Iris pigment epithelial cell (primary cell): Measurements from ENCODE around the gene RPRD1A.
"Not testable (repeated sequence)": the region's sequence is repeated elsewhere in the genome, so short reads cannot be mapped to it uniquely, and the experiment has no call there.

Experiments used
- DNase-seq: peaks from one replicate; pipeline ENCODE4 v3.0.0-alpha.2; 2011; ENCODE audit warnings: low read depth

RPRD1A gene

DNA sequence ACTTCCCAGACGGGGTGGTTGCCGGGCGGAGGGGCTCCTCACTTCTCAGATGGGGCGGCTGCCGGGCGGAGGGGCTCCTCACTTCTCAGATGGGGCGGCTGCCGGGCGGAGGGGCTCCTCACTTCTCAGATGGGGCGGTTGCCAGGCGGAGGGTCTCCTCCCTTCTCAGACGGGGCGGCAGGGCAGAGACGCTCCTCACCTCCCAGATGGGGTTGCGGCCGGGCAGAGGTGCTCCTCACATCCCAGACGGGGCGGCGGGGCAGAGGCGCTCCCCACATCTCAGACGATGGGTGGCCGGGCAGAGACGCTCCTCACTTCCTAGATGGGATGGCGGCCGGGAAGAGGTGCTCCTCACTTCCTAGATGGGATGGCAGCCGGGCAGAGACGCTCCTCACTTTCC lies 10.4 kb upstream of the RPRD1A start:
- DNase-seq: not testable (repeated sequence)

DNA sequence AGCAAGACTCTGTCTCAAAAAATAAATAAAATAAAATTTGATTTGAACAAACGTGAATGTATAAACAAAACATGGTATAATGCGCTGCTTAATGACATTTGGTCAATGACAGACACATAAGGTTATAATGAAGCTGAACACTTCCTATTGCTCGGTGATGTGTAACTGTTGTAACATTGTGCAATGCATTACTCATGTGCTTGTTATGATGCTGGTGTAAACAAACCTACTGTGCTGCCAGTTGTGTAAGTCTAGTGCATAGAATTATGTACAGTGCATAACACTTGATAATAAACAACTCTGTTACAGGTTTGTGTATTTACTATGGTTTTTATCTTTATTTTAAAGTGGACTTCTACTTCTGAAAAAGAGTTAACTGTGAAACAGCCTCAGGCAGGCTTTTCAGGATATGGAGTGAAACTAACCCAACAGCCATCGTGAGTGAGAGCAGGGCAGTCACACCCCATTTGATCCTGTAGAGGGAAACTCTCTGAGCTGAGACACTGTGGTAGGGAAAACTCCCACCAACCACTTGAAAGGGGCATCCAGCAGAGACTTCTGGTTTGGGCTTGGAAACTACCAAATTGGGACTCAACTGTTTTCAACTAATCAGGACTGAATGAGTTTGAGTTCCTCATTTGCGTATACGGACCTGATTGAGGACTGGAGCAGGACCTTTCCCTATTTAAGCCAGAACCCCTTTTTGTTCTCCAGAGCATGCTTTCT lies 8.7 kb upstream of the RPRD1A start:
- DNase-seq: peak; percentile 94

GRCh38 chr18:36074435-36074834 lies 7.1 kb upstream of the RPRD1A start:
- DNase-seq: no peak

GRCh38 chr18:36073676-36074075 lies 6.3 kb upstream of the RPRD1A start:
- peak; percentile 38 for DNase-seq

- not testable (repeated sequence) for DNase-seq
Measured at GRCh38 chr18:36072406-36072805, 5.0 kb upstream of the RPRD1A start.

DNA sequence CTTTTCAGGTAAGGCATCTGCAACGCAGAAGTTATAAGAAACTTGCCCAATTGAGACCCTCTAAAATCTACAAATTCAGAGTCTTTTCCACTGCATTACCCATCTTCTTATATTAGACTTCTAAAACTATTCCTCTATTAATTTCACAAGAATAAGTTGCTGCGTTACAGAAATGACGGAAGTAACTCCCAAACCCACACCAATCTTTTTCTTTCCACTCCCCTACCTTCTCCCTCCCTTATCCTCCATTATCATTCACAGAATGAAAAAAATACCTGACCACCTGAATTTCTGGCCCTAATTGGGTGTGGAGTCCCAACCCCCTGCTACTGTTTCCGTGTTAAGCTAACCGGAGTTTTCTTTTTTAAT lies 689 bp downstream of the RPRD1A start:
- peak; percentile 4 for DNase-seq

DNA sequence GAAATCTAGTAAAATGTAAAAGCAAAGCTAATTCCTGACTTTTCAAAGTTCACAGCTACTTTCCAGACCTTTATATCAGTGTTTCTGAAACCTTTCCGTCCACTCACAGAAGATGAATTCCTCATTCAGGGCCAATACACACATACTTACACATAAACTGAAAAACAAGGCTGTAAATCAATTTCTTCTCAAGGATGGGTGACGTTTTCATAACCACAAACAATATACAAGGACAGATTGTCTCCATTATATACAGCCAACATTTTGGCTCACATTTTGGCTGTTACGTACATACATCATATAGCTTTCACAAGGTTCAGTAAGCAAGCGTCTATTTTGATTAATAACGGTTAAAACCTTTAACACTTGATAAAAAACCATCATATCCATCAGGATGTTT lies 1.4 kb downstream of the RPRD1A start:
- DNase-seq: peak; percentile 61

- not testable (repeated sequence) for DNase-seq
Measured at GRCh38 chr18:36064809-36065079, 2.6 kb downstream of the RPRD1A start.

- DNase-seq: no peak
Measured at GRCh38 chr18:36064027-36064808, 3.1 kb downstream of the RPRD1A start.

DNA sequence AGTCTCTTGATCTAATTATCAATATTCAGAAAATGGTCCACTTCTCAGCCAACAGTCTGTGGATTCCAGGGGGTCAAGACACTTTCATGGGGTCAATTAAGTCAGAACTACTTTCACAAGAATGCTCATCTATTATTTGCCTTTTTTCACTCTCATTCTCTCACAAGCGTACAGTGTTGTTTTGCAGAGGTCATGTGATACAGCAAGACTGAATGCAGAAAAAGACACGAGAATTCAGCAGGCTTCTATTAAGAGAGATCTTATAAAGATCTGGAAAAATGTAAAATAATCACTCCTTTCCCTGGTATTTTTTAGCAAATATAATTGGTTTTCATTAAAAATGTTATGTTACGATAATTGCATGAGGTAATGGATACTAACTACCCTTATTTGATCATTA lies 8.7 kb downstream of the RPRD1A start:
- no peak for DNase-seq

GRCh38 chr18:36051760-36052159 lies 15.6 kb downstream of the RPRD1A start:
- no peak for DNase-seq

- DNase-seq: no peak
Measured at GRCh38 chr18:36050479-36050878, 16.9 kb downstream of the RPRD1A start.

DNA sequence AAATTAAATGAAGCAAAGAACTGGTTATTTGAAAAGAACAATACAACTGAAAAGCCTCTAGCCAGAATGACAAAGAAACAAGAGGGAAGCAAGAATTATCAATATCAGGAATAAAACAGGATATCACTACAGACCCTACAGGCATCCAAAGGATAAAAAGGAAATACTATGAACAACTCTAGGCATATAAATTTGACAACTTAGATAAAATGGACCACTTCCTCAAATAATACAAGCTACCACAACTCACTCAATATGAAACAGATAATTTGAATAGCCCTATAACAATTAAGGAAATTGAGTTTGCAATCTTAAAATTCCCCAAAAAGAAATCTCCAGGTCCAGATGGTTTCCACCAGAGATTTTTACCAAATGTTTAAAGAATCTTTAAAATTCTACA lies 19.8 kb downstream of the RPRD1A start:
- no peak for DNase-seq

DNA sequence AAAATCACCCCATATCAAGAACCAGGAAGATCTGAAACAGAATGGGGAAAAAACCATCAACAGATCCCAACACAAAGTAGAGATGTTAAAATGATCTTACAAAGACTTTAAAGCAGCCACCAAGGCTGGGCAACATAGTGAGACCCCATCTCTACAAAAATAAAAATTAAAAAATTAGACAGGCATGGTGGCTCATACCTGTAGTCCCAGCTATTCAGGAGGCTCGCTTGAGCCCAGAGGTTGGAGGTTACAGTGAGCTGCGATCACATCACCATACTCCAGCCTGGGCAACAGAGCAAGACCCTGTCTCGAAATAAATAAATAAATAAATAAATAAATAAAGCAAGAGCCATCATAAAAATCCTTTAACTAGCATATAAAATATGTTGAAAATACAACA lies 20.5 kb downstream of the RPRD1A start:
- no peak for DNase-seq

DNA sequence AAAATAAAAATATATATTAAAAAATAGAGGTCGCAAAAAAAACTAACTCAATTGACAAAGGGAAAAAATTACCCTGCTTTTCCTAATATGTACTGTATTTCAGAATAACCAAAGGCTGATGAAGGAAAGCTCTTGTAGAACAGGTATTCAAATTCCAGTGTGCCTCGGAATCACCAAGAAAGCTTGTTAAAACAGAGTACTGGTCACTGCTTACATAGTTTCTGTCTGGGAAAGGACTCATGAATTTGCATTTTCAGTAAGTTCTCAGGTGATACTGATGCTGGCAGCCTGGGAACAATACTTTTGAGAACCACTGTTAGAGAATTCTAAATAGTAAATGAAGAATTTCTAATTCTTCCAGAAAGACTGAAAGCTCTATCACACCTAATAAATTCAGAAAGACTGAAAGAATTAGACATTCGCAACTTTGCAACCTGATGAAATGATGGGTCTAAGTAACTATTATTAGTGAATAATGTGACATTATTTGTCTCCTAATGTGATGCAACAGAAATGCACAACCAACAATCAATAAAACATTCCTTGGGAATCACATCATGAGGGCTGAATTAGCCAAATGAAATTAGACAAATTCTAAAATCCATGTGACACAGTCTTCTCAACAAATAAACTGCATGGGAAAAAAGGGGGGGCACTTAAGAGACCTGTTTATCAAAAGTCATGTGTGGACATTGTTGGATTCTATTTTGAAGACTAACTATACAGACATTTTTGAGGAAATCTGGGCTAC lies 21.9 kb downstream of the RPRD1A start:
- DNase-seq: no peak

- DNase-seq: no peak
Measured at GRCh38 chr18:36043153-36043552, 24.2 kb downstream of the RPRD1A start.

DNA sequence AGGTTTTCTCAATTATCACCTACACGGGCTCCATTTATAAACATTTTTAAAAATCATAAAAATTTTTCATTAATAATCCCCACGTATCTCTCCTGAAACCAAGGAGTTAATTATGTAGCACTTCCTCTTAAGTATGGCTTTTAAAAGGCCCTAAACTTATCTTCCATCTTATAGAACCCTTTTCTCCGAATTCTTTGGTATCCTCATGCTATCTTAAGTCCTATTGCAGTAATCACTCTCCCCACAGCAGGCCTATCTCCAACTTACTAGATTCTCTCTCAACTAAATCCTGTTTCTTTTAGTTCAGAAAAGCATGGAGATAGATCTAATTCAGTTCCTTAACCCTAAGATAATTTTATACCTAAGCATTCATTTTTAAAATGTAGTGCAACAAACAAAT lies 26.2 kb downstream of the RPRD1A start:
- DNase-seq: no peak

GRCh38 chr18:36038102-36038663 lies 29.2 kb downstream of the RPRD1A start:
- DNase-seq: no peak

DNA sequence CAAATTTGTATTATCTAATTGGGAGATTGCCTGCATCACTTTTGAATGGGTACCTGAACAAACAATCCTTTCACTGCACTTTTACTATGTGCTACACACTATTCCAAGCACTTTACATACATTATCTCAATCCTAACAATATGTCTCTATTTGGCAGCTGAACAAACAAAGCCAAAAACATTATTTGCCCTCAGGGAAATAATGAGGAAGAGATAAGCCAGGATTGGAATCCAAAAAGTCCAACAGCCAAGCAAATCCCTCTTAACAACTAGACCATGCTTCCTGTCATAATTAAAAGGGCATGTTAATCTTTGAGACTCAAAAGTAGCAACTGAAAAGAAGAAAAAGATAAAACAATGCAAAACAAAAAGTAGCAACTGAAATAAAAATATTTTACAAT lies 32.1 kb downstream of the RPRD1A start:
- DNase-seq: no peak

GRCh38 chr18:36034299-36034895 lies 33.0 kb downstream of the RPRD1A start:
- no peak for DNase-seq

GRCh38 chr18:36031903-36032302 lies 35.5 kb downstream of the RPRD1A start:
- DNase-seq: no peak

DNA sequence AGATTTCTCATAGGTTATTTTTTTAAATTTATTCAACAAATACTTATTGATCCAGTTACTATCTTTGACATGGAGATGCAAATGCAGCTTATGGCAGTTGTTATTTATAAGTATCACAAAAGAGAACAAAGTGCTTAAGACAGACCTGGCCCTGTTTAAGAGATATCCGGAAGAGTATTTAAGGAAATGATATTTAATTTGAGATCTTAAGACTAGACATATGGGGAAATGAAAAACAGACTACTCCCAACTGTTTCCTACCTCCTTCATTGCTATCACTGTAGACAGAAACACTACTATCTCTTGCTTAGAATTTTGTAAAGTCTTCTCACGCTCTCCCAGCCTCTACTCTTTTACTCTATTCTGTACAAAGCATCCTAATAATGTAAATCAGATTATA lies 36.0 kb downstream of the RPRD1A start:
- DNase-seq: no peak
